HepG2 (cell line): ENCODE results near the gene INSR. TPM values are rescaled to one million over a fixed set of nuclear protein-coding genes. Genes with fewer than 3 reads are reported as not detected.

Experiments used
- CBX2 ChIP-seq, 2 experiments: fragments of 200-600 bp in 1 of 2; sonication (generic); formaldehyde crosslinking in 1 of 2; IDR thresholded peaks; 2 replicates each; pipeline versions ENCODE4 v1.7.0 to v1.8.1; 2018 to 2022; ENCODE audit warnings: low read depth in 2 of 2, low read length in 1 of 2, mild to moderate bottlenecking in 1 of 2, missing genetic modification reagents in 1 of 2
- HDAC6 ChIP-seq: fragments of 200-600 bp; sonication (generic); IDR thresholded peaks from 2 replicates; pipeline ENCODE4 v1.7.0; 2017; ENCODE audit warnings: mild to moderate bottlenecking, antibody characterized with exemption, low read length, low read depth
- MXI1 ChIP-seq: IDR thresholded peaks from 3 replicates; pipeline ENCODE4 v1.6.1; 2012; ENCODE audit warnings: low read depth, low read length, inconsistent platforms, borderline replicate concordance
- POGZ ChIP-seq: sonication (generic); formaldehyde crosslinking; IDR thresholded peaks from 2 replicates; pipeline ENCODE4 v1.4.0; 2020; ENCODE audit warnings: mild to moderate bottlenecking, missing genetic modification reagents
- RAD51 ChIP-seq: fragments of 450-650 bp; IDR thresholded peaks from 2 replicates; pipeline ENCODE4 v1.6.1; 2016; ENCODE audit warnings: borderline replicate concordance
- REPIN1 ChIP-seq: sonication (generic); formaldehyde crosslinking; IDR thresholded peaks from 2 replicates; pipeline ENCODE4 v1.8.0; 2022; ENCODE audit warnings: missing genetic modification reagents, low read depth, mild to moderate bottlenecking, borderline replicate concordance
- SIX1 ChIP-seq: sonication (generic); formaldehyde crosslinking; IDR thresholded peaks from 2 replicates; pipeline ENCODE4 v1.4.0; 2020; ENCODE audit warnings: missing genetic modification reagents, borderline replicate concordance
- ZBTB7A ChIP-seq: sonication (generic); formaldehyde crosslinking; IDR thresholded peaks from 2 replicates; pipeline ENCODE4 v1.8.0; 2022; ENCODE audit warnings: mild to moderate bottlenecking, missing genetic modification reagents
- ZNF230 ChIP-seq: sonication (generic); formaldehyde crosslinking; IDR thresholded peaks from 2 replicates; pipeline ENCODE4 v1.4.0; 2020; ENCODE audit warnings: mild to moderate bottlenecking, missing genetic modification reagents
- ZNF292 ChIP-seq: sonication (generic); formaldehyde crosslinking; IDR thresholded peaks from 2 replicates; pipeline ENCODE4 v1.8.1; 2022; ENCODE audit warnings: mild to moderate bottlenecking, low read depth, missing genetic modification reagents, borderline replicate concordance
- ZNF329 ChIP-seq: sonication (generic); formaldehyde crosslinking; IDR thresholded peaks from 2 replicates; pipeline ENCODE4 v1.9.0; 2021; ENCODE audit warnings: low read depth, mild to moderate bottlenecking, missing genetic modification reagents
- ZNF431 ChIP-seq: sonication (generic); formaldehyde crosslinking; IDR thresholded peaks from 2 replicates; pipeline ENCODE4 v1.9.0; 2022; ENCODE audit warnings: missing genetic modification reagents, low read depth, mild to moderate bottlenecking, borderline replicate concordance
- polyA plus RNA-seq, 8 experiments: library from polyadenylated mRNA; depleted of rRNA in 3 of 8; stranded (reverse) in 7 of 8; unstranded in 1 of 8; fragments of >200 nt; fragmentation: Illumina TruSeq in 4 of 8; extraction: Trizol in 4 of 8; gene quantifications; 2 replicates each; pipeline versions ENCODE4 v1.2.1 to v1.2.3, GENCODE V29; 2011 to 2016; ENCODE audit warnings: low read depth in 4 of 8, missing spikeins in 1 of 8, mixed read lengths in 1 of 8; ENCODE audit not compliant: insufficient read depth in 1 of 8
- total RNA-seq, 5 experiments: library from RNA; depleted of rRNA; stranded (reverse); fragments of >200 nt; fragmentation: Illumina TruSeq; extraction: Trizol; gene quantifications; 2 replicates each; pipeline ENCODE4 v1.2.3, GENCODE V29; 2016; ENCODE audit warnings: low read depth in 1 of 5
- TF ChIP-seq, protein P1 (sequence below): sonication (generic); formaldehyde crosslinking; IDR thresholded peaks from 2 replicates; pipeline ENCODE4 v1.4.0; 2020; ENCODE audit warnings: mild to moderate bottlenecking, missing genetic modification reagents, borderline replicate concordance
- TF ChIP-seq, protein P2 (sequence below), 2 experiments: sonication (generic) in 1 of 2; formaldehyde crosslinking in 1 of 2; IDR thresholded peaks; 2 replicates each; pipeline versions ENCODE4 v1.4.0 to v1.6.1; 2018 to 2020; ENCODE audit warnings: missing genetic modification reagents in 2 of 2, borderline replicate concordance in 1 of 2, low read depth in 1 of 2, mild to moderate bottlenecking in 1 of 2, missing biosample characterization in 1 of 2
- TF ChIP-seq, protein P3 (sequence below): fragments of 450-650 bp; IDR thresholded peaks from 2 replicates; pipeline ENCODE4 v1.6.1; 2016
- TF ChIP-seq, protein P4 (sequence below): sonication (generic); formaldehyde crosslinking; IDR thresholded peaks from 2 replicates; pipeline ENCODE4 v1.4.0; 2020; ENCODE audit warnings: low read depth, mild to moderate bottlenecking, missing genetic modification reagents

The INSR gene
- total and polyA plus RNA-seq, 2 of the 13 experiments (the other 11 are each of a cell fraction or from before 2014, with no cell fraction given): 24.2 to 29.8 TPM

DNA sequence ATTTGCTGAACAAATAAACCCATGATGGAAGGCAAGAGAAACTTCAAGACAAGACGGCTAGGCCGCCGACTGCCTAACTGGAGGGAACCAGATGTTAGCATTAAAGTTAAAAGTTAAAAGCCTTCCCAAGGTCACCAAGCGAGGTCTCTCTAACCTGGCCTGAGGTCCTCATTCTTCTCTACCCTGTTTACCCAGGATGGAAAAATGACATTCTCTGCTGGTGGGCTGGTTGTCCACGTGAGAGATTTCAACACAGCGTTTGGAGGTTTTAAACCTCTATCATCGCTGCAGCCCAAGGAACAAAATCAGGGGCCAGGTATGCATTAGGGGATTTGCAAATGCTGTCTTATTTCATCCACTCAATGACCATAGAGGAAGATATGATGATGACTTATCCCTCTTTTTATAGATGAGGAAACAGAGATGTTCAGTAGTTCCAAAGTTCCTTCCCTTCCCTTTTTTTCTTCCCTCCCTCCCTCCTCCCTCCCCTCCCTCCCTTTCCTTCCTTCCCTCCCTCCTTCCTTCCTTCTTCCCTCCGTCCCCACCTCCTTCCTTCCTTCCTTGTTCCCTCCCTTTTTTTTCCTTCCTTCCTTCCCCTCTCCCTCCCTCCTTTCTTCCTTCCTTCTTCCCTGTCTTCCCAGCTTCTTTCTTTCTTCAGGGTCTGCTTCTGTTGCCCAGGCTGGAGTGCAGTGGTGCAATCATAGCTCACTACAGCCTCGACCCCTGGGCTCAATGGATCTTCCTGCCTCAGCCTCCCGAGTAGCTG is 79.7 kb downstream of the INSR start (continued):
- TF ChIP-seq, protein P1, sequence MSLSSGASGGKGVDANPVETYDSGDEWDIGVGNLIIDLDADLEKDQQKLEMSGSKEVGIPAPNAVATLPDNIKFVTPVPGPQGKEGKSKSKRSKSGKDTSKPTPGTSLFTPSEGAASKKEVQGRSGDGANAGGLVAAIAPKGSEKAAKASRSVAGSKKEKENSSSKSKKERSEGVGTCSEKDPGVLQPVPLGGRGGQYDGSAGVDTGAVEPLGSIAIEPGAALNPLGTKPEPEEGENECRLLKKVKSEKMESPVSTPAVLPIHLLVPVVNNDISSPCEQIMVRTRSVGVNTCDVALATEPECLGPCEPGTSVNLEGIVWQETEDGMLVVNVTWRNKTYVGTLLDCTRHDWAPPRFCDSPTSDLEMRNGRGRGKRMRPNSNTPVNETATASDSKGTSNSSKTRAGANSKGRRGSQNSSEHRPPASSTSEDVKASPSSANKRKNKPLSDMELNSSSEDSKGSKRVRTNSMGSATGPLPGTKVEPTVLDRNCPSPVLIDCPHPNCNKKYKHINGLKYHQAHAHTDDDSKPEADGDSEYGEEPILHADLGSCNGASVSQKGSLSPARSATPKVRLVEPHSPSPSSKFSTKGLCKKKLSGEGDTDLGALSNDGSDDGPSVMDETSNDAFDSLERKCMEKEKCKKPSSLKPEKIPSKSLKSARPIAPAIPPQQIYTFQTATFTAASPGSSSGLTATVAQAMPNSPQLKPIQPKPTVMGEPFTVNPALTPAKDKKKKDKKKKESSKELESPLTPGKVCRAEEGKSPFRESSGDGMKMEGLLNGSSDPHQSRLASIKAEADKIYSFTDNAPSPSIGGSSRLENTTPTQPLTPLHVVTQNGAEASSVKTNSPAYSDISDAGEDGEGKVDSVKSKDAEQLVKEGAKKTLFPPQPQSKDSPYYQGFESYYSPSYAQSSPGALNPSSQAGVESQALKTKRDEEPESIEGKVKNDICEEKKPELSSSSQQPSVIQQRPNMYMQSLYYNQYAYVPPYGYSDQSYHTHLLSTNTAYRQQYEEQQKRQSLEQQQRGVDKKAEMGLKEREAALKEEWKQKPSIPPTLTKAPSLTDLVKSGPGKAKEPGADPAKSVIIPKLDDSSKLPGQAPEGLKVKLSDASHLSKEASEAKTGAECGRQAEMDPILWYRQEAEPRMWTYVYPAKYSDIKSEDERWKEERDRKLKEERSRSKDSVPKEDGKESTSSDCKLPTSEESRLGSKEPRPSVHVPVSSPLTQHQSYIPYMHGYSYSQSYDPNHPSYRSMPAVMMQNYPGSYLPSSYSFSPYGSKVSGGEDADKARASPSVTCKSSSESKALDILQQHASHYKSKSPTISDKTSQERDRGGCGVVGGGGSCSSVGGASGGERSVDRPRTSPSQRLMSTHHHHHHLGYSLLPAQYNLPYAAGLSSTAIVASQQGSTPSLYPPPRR (CRISPR knock-in tag): no peak
- TF ChIP-seq ZNF292 (CRISPR knock-in tag) (peak; percentile 8; the same call in 1 of the 2 replicates), ZNF329 (CRISPR knock-in tag) (no peak), ZBTB7A (peak; percentile 68), SIX1 (CRISPR knock-in tag) (peak; percentile 31; the same call in 1 of the 2 replicates), ZNF431 (CRISPR knock-in tag) (no peak), CBX2 (IDR thresholded peaks at IDR 0.05; ENCODE audit: low read depth, low read length) (no peak), CBX2 (CRISPR knock-in tag; IDR thresholded peaks at IDR 0.05; ENCODE audit: low read depth) (no peak), POGZ (peak; percentile 40; the same call in 1 of the 2 replicates), RAD51 (no peak), ZNF230 (CRISPR knock-in tag) (no peak), HDAC6 (no peak), REPIN1 (peak; percentile 79), MXI1 (peak; percentile 51; the same call in 1 of the 3 replicates)
- TF ChIP-seq, protein P2, sequence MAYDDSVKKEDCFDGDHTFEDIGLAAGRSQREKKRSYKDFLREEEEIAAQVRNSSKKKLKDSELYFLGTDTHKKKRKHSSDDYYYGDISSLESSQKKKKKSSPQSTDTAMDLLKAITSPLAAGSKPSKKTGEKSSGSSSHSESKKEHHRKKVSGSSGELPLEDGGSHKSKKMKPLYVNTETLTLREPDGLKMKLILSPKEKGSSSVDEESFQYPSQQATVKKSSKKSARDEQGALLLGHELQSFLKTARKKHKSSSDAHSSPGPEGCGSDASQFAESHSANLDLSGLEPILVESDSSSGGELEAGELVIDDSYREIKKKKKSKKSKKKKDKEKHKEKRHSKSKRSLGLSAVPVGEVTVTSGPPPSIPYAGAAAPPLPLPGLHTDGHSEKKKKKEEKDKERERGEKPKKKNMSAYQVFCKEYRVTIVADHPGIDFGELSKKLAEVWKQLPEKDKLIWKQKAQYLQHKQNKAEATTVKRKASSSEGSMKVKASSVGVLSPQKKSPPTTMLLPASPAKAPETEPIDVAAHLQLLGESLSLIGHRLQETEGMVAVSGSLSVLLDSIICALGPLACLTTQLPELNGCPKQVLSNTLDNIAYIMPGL (CRISPR knock-in tag; IDR thresholded peaks at IDR 0.05; ENCODE audit: borderline replicate concordance in 1 of 2, low read depth in 1 of 2): peak in 1 of 2 experiments; percentile 25; a peak in 1 of 4 replicates
- TF ChIP-seq, protein P3, sequence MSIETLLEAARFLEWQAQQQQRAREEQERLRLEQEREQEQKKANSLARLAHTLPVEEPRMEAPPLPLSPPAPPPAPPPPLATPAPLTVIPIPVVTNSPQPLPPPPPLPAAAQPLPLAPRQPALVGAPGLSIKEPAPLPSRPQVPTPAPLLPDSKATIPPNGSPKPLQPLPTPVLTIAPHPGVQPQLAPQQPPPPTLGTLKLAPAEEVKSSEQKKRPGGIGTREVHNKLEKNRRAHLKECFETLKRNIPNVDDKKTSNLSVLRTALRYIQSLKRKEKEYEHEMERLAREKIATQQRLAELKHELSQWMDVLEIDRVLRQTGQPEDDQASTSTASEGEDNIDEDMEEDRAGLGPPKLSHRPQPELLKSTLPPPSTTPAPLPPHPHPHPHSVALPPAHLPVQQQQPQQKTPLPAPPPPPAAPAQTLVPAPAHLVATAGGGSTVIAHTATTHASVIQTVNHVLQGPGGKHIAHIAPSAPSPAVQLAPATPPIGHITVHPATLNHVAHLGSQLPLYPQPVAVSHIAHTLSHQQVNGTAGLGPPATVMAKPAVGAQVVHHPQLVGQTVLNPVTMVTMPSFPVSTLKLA: peak; percentile 5; the same call in 1 of the 2 replicates
- TF ChIP-seq, protein P4, sequence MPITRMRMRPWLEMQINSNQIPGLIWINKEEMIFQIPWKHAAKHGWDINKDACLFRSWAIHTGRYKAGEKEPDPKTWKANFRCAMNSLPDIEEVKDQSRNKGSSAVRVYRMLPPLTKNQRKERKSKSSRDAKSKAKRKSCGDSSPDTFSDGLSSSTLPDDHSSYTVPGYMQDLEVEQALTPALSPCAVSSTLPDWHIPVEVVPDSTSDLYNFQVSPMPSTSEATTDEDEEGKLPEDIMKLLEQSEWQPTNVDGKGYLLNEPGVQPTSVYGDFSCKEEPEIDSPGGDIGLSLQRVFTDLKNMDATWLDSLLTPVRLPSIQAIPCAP (CRISPR knock-in tag): no peak
